T-helper 2 cell treated with Interferon-gamma antibody and Interleukin-4, amounts not matched to agents 5 μg/mL and 100 μg/mL, for 36 hours (primary cell): ENCODE measurements around the gene SLC12A4.
A peak's percentile ranks its signal among the peaks of the same experiment; 100 is the strongest.

Experiments
- DNase-seq: peaks from one replicate; pipeline ENCODE4 v3.0.0; 2021; ENCODE audit warnings: low spot score
- H3K27ac Mint-ChIP-seq: one replicate; pipeline ENCODE4 v1.8.0; 2021; ENCODE audit warnings: mild to moderate bottlenecking, mixed read lengths
- H3K27me3 Mint-ChIP-seq: one replicate; pipeline ENCODE4 v1.8.0; 2021; ENCODE audit warnings: low read depth, mixed read lengths
- H3K36me3 Mint-ChIP-seq: one replicate; pipeline ENCODE4 v1.8.0; 2021; ENCODE audit warnings: low read depth, mixed read lengths
- H3K4me1 Mint-ChIP-seq: one replicate; pipeline ENCODE4 v1.8.0; 2021; ENCODE audit warnings: low read depth, mixed read lengths
- H3K4me3 Mint-ChIP-seq: one replicate; pipeline ENCODE4 v1.8.0; 2022; ENCODE audit warnings: mild to moderate bottlenecking, moderate library complexity, mixed read lengths
- H3K9me3 Mint-ChIP-seq: one replicate; pipeline ENCODE4 v1.8.0; 2021; ENCODE audit warnings: mixed read lengths

SLC12A4 gene

GRCh38 chr16:67936124-67936879, 32.1 kb downstream of the SLC12A4 start, which contains the start of gene PSMB10:
PSMB10 (minus strand) TSS chr16:67936850; CDS start chr16:67936749, 101 bp downstream.
- H3K4me3 Mint-ChIP-seq: peak within 1 kb of the TSS; percentile 100

DNA sequence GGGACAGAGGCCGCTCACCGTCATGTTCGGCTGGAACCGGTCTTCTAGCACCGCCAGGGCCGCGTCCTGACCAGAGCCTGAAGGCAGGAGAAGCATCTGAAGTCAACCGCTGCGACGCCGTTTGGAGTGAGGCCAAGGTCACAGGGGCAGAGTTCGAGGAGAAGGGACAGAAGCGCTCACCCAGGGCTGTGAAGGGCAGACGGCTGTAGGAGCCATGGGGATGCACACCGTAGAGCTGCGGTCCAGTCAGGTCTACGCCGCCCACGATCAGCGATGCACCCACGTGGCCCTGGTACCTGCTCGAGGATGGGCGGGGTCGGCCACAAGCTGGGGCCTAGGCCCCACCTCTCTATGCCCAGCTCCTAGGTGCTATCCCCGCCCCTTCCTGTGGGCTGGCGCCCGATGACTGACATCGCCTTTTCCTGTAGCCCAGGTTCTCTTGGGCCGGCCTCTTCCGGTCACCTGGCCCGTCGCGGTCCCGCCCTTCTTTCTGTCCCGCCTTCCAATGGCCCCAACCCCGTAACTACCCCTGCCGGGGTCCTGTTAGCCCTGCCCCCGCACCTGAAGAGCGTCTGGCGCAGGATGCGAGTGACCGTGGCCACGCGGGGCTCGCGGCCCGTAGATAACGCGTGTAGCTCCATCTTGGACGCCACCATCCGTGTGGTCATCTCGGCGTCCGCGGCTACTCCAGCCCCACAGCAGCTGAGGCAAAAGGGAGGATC, 32.9 kb downstream of the SLC12A4 start:
- H3K9me3 Mint-ChIP-seq: no peaks in the 10 kb centered on the region
- H3K36me3 Mint-ChIP-seq: peaks cover 60% of the 10 kb centered on the region
- no peaks in the 10 kb centered on the region for H3K27me3 Mint-ChIP-seq
- H3K4me1 Mint-ChIP-seq: peaks cover 26% of the 10 kb centered on the region
- peak overlapping the region; percentile 100 for H3K4me3 Mint-ChIP-seq
- H3K27ac Mint-ChIP-seq: peak overlapping the region; percentile 98
- DNase-seq: peak; percentile 94

More at GRCh38 chr16:67936124-67936879, 32.1 kb downstream of the SLC12A4 start, which contains the start of gene PSMB10:
- DNase-seq: no peak
- H3K27me3 Mint-ChIP-seq: no peaks in the 10 kb centered on the region
- peaks cover 56% of the 10 kb centered on the region for H3K36me3 Mint-ChIP-seq
- H3K9me3 Mint-ChIP-seq: no peaks in the 10 kb centered on the region
- H3K4me1 Mint-ChIP-seq: peaks cover 26% of the 10 kb centered on the region
- peak within 1 kb of the TSS; percentile 98 for H3K27ac Mint-ChIP-seq

DNA sequence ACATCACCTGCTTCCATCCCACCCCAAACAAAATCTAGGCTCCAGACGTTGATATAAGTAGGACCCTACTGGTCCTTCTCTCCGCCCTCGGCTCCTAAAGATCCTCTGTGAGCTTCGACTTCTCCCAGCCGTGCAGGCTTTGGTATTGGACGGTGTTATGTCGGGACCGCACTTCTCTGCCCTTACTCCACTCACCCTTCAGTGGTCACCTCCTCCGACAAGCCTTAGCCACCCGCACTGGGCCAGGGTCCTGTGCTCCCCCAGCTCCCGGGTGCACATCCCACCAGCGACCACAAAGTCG, 33.4 kb downstream of the SLC12A4 start:
- no peaks in the 10 kb centered on the region for H3K9me3 Mint-ChIP-seq
- no peaks in the 10 kb centered on the region for H3K27me3 Mint-ChIP-seq
- H3K4me1 Mint-ChIP-seq: peaks cover 23% of the 10 kb centered on the region
- H3K36me3 Mint-ChIP-seq: peaks cover 61% of the 10 kb centered on the region
- H3K4me3 Mint-ChIP-seq: peak overlapping the region; percentile 100
- no peak for DNase-seq
- peak overlapping the region; percentile 98 for H3K27ac Mint-ChIP-seq

- Mint-ChIP-seq H3K4me1 (peaks cover 19% of the 10 kb centered on the region), H3K27ac (no peak overlapping the region), H3K9me3 (no peaks in the 10 kb centered on the region), H3K4me3 (peak overlapping the region; percentile 100), H3K27me3 (no peaks in the 10 kb centered on the region), H3K36me3 (peaks cover 61% of the 10 kb centered on the region)
- no peak for DNase-seq
Observed at GRCh38 chr16:67934306-67935100, 33.9 kb downstream of the SLC12A4 start.

GRCh38 chr16:67933805-67934204, 34.6 kb downstream of the SLC12A4 start:
- Mint-ChIP-seq H3K4me1 (peaks cover 19% of the 10 kb centered on the region), H3K27me3 (no peaks in the 10 kb centered on the region), H3K4me3 (no peak overlapping the region), H3K36me3 (peaks cover 60% of the 10 kb centered on the region), H3K27ac (no peak overlapping the region), H3K9me3 (no peaks in the 10 kb centered on the region)
- no peak for DNase-seq

GRCh38 chr16:67932462-67932840, 36.0 kb downstream of the SLC12A4 start:
- peaks cover 68% of the 10 kb centered on the region for H3K36me3 Mint-ChIP-seq
- no peak overlapping the region for H3K4me3 Mint-ChIP-seq
- peaks cover 20% of the 10 kb centered on the region for H3K4me1 Mint-ChIP-seq
- H3K27me3 Mint-ChIP-seq: no peaks in the 10 kb centered on the region
- no peaks in the 10 kb centered on the region for H3K9me3 Mint-ChIP-seq
- no peak for DNase-seq
- no peak overlapping the region for H3K27ac Mint-ChIP-seq

DNA sequence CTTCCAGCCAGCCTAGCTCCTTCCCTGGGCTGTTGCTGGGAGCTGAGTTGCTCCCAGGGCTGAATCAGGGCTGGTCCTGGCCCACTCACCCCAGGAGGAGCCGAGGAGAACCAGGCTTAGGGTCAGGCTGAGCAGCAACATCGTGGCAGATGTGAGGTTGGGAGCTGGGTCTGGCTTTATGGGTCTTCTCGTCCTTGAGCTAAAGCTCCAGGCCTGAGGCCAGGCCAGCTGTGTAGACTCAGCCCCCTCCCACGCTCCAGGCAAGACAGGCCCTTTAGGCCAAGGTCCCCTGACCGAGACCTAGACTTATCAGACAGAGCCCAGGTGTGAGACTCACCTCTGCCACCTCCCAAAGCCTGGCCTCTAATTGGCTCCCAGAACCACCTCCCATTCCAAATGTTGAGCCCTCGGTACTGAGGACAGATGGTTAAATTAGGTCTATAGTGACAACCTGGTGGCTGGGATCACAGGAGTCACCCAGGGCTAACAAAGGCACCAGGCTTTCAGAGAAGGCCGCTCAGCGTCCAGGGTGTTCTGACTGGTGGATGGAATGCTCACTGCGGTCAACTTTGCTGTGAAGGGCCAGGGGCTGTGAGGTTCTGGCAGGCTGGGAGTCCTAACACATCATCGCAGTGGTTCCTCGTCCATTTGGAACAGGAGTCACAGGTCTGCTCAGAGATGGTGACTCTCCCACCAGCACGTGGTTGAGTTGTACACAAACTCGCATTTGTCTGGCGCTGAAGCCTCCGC, 36.5 kb downstream of the SLC12A4 start, which contains the start of gene CTRL:
Gene CTRL, minus strand, starts transcription at position 151 of the 750 bp plus-strand sequence. Its CDS starts 10 bp downstream, at position 141.
- peaks cover 64% of the 10 kb centered on the region for H3K36me3 Mint-ChIP-seq

GRCh38 chr16:67930678-67931211, 37.7 kb downstream of the SLC12A4 start:
- no peak for DNase-seq
- H3K9me3 Mint-ChIP-seq: no peaks in the 10 kb centered on the region
- H3K27me3 Mint-ChIP-seq: no peaks in the 10 kb centered on the region
- no peak overlapping the region for H3K27ac Mint-ChIP-seq
- peaks cover 13% of the 10 kb centered on the region for H3K4me1 Mint-ChIP-seq
- no peak overlapping the region for H3K4me3 Mint-ChIP-seq
- H3K36me3 Mint-ChIP-seq: peaks cover 52% of the 10 kb centered on the region

More for the DNA sequence above, 36.5 kb downstream of the SLC12A4 start, which contains the start of gene CTRL:
- no peak within 1 kb of the TSS for H3K4me3 Mint-ChIP-seq
- H3K9me3 Mint-ChIP-seq: no peaks in the 10 kb centered on the region
- no peaks in the 10 kb centered on the region for H3K27me3 Mint-ChIP-seq
- peaks cover 14% of the 10 kb centered on the region for H3K4me1 Mint-ChIP-seq
- DNase-seq: no peak
- H3K27ac Mint-ChIP-seq: peak within 1 kb of the TSS; percentile 55

GRCh38 chr16:67930191-67930590, 38.2 kb downstream of the SLC12A4 start:
- H3K36me3 Mint-ChIP-seq: peaks cover 47% of the 10 kb centered on the region

GRCh38 chr16:67928561-67929364, 39.7 kb downstream of the SLC12A4 start:
- H3K4me3 Mint-ChIP-seq: no peak overlapping the region

More at GRCh38 chr16:67930191-67930590, 38.2 kb downstream of the SLC12A4 start:
- H3K4me1 Mint-ChIP-seq: peaks cover 9% of the 10 kb centered on the region
- no peak for DNase-seq
- H3K4me3 Mint-ChIP-seq: no peak overlapping the region
- no peaks in the 10 kb centered on the region for H3K27me3 Mint-ChIP-seq
- H3K9me3 Mint-ChIP-seq: no peaks in the 10 kb centered on the region
- H3K27ac Mint-ChIP-seq: no peak overlapping the region

GRCh38 chr16:67928147-67928546, 40.3 kb downstream of the SLC12A4 start:
- no peaks in the 10 kb centered on the region for H3K9me3 Mint-ChIP-seq
- H3K27me3 Mint-ChIP-seq: no peaks in the 10 kb centered on the region
- DNase-seq: no peak
- peaks cover 2% of the 10 kb centered on the region for H3K4me1 Mint-ChIP-seq
- peak overlapping the region; percentile 45 for H3K27ac Mint-ChIP-seq
- peaks cover 30% of the 10 kb centered on the region for H3K36me3 Mint-ChIP-seq
- no peak overlapping the region for H3K4me3 Mint-ChIP-seq

More at GRCh38 chr16:67928561-67929364, 39.7 kb downstream of the SLC12A4 start:
- Mint-ChIP-seq H3K4me1 (peaks cover 2% of the 10 kb centered on the region), H3K36me3 (peaks cover 34% of the 10 kb centered on the region), H3K9me3 (no peaks in the 10 kb centered on the region), H3K27me3 (no peaks in the 10 kb centered on the region), H3K27ac (peak overlapping the region; percentile 45)
- DNase-seq: peak; percentile 63

- no peaks in the 10 kb centered on the region for H3K9me3 Mint-ChIP-seq
- no peak for DNase-seq
- H3K27ac Mint-ChIP-seq: no peak overlapping the region
- peaks cover 2% of the 10 kb centered on the region for H3K4me1 Mint-ChIP-seq
- peaks cover 30% of the 10 kb centered on the region for H3K36me3 Mint-ChIP-seq
- H3K4me3 Mint-ChIP-seq: no peak overlapping the region
- H3K27me3 Mint-ChIP-seq: no peaks in the 10 kb centered on the region
Observed at GRCh38 chr16:67927131-67927941, 41.1 kb downstream of the SLC12A4 start.
